GM10847 (cell line): ENCODE results near the gene SOCS1.
A peak's percentile ranks its signal among the peaks of the same experiment; 100 is the strongest.

Experiments used
- POLR2A ChIP-seq: IDR thresholded peaks from 2 replicates; pipeline ENCODE4 v1.6.1; 2011; ENCODE audit not compliant: insufficient read length; ENCODE audit errors: extremely low read depth

Gene SOCS1

GRCh38 chr16:11211061-11211976 is 44.7 kb downstream of the SOCS1 start:
- no peak for TF ChIP-seq POLR2A

GRCh38 chr16:11210260-11210659 is 45.7 kb downstream of the SOCS1 start:
- TF ChIP-seq POLR2A: no peak

DNA sequence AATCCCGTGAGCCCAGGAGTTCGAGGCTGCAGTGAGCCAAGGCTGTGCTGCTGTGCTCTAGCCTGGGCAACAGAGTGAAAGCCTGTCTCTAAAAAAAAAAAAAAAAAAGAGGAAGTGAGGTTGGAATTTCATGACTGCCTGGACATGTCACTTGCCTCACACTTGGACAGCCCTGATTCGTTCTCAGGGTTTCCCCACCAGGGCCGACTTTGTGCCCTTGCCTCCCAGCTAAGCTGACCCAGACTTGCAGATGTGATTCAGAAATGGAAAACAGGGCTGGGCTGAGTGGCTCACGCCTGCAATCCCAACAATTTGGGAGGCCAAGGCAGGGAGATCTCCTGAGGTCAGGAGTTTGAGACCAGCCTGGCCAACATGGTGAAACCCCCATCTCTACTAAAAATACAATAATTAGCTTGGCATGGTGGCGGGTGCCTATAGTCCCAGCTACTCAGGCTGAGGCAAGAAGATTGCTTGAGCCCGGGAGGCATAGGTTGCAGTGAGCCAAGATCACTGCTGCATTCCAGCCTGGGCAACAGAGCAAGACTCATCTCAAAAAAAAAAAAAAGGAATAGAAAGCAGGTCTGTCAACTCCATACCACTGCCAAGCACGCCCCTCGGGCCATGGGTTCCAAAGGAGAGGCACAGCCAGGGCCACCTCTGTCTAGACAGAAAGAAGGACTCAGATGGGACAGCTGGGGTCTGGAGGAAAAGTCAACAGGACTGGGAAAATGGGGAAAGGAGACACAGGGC is 46.9 kb downstream of the SOCS1 start:
- TF ChIP-seq POLR2A: no peak

- no peak for TF ChIP-seq POLR2A
Observed at GRCh38 chr16:11207646-11208045, 48.4 kb downstream of the SOCS1 start.

GRCh38 chr16:11205754-11206581 is 50.0 kb downstream of the SOCS1 start:
- peak; percentile 12 for TF ChIP-seq POLR2A

DNA sequence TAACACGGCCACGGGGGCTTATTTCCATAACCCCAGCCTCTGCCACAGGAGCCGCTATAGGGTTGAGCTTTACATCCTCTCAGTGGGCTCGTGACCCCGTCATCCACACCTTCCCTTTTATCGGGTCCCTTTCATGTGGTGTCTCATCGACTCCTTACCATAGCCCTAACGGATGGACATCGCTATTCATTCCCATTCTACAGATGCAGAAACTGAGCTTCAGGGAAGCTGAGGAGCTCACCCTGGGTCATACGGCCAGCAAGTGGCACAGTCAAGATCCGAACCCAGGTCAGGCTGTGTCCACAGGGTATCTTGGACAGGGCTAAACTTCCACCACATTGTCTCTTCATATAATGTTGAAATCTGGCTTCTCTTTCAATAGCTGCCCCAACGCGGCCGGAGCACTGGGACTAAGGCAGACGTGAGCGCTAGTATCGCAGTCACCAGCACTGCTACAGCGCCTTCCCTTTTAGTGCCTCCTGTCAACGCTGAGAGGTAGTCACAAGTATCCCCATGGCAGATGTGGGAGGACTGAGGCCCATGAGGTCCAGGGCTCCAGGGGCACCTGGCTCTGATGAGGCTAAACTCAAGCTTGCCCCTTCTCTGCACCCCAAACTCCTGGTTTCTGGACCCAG is 50.8 kb downstream of the SOCS1 start:
- no peak for TF ChIP-seq POLR2A

DNA sequence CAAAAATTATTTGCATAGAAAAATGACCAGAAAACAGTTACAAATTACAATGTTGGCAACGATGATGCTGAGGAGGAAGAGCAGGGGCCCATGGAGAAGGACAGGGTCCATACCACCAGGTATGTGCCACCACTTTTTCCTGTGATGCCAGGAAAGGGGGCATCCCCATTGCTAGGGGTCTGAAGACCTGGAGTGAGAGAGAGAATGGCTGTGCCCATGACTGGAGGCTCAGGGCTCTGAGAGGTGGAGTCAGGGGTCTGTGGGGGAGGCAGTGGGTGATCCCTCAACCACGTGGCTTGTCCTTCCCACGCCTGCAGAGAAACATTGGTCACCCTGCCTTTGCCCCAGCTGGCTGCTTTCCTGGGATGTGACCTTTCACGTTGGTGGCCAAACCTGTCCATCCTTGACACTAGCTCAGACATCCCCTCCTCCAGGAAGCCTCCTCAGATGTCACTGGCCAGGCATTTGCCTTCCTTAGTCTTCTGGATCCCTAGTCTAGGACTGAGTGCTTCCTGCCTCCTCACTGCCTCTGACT is 51.4 kb downstream of the SOCS1 start:
- no peak for TF ChIP-seq POLR2A
